Mononuclear cell (primary cell): ENCODE data around the gene CCM2L. TPM values are rescaled to one million over a fixed set of nuclear protein-coding genes. Genes with fewer than 3 reads are reported as not detected.

ENCODE experiments used
- H3K27me3 ChIP-seq: 2 replicates; pipeline ENCODE4 v1.6.0; 2011; ENCODE audit warnings: low read length, control low read depth; ENCODE audit not compliant: insufficient read depth
- H3K4me1 ChIP-seq: 2 replicates; pipeline ENCODE4 v1.5.1; 2011; ENCODE audit warnings: mild to moderate bottlenecking, low read length, control low read depth; ENCODE audit not compliant: insufficient read depth
- H3K4me3 ChIP-seq: 2 replicates; pipeline ENCODE4 v1.5.1; 2011; ENCODE audit warnings: mild to moderate bottlenecking, low read length, moderate library complexity
- H3K9me3 ChIP-seq: 2 replicates; pipeline ENCODE4 v1.5.1; 2011; ENCODE audit warnings: low read depth, mild to moderate bottlenecking, control low read depth, low read length
- total RNA-seq: library from RNA; depleted of rRNA; stranded (reverse); fragments of >200 nt; gene quantifications from one replicate; pipeline ENCODE4 v1.2.3, GENCODE V29; 2012

The CCM2L gene
- total RNA-seq, 1 donor: 0.42 TPM

DNA sequence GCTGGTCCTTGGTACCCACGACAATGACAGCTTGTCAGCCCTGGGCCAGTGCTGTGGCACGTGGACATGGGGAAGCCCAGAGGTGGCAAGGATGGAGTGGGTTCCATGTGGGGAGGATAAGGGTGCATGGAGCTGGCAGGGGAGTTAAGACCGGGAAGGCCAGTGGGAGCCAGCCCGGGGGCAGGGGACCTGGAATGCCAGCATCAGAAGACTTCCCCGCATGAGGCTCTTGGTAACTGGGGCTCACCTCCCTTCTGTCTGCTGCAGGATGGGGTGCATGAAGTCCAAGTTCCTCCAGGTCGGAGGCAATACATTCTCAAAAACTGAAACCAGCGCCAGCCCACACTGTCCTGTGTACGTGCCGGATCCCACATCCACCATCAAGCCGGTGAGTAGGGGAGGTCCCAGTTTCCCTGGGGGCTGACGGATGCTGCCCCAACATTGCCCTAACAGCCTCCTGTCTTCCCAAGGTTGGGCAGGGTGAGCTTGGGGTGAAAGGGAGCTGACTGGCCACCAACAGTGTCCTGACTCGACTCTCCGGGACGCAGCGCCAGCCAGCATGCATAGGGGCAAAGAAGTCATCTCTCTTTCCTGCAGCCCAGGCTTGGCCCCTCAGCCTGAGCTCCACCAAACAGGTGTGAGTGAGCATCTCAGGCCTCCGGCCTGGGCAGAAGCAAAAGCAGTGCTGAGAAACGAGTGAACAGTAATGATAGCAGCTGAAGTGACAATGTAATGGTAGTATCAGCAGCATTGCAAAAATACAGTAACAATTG, 61.3 kb downstream of the CCM2L start:
- H3K4me1 ChIP-seq: peaks cover 64% of the 10 kb centered on the region

DNA sequence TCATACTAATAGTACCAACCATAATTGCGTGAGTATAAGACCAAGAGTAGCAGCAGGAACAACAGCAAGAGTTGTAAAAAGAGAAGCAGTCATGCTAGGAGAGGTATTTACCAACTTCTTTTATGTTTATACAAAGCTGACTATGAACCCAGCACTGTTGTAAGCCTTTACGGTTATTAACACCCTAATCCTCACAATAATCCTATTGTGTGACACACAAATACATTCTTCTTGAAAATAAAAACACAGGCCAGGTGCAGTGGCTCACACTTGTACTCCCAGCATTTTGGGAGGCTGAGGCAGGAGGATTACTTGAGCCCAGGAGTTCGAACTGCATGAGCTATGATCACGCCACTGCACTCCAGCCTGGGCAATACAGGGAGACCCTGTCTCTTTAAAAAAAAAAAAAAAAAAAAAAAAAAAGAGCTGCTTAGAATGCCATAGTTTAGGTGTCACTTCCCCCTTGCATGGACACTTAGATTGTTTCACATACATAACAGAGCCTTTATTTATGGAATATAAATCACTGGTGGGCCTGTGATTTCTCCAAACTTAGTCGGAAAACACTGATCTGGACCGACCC, 62.0 kb downstream of the CCM2L start:
- H3K4me3 ChIP-seq: no peak overlapping the region
- no peaks in the 10 kb centered on the region for H3K27me3 ChIP-seq
- no peaks in the 10 kb centered on the region for H3K9me3 ChIP-seq
- peaks cover 64% of the 10 kb centered on the region for H3K4me1 ChIP-seq

More for the DNA sequence above, 61.3 kb downstream of the CCM2L start:
- Histone ChIP-seq H3K4me3 (no peak overlapping the region), H3K27me3 (no peaks in the 10 kb centered on the region), H3K9me3 (no peaks in the 10 kb centered on the region)

DNA sequence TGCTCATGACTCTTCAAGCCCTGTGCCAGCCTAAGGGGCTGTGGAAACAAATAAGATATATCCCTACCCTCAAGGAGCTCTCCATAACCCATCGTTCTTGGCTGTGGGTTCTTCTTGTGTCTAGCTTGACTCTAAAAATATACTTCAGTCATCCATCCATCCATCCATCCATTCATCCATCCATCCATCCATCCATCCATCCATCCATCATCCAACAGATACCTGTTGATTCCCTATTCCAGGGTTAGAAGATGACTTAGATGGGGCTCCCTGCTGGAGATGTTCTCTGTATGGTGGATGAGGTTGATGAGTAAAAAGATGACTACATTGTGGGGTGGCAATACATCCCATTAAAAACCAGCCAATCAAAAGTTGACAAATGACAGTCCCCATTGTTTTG, 65.3 kb downstream of the CCM2L start:
- H3K27me3 ChIP-seq: no peaks in the 10 kb centered on the region
- peaks cover 53% of the 10 kb centered on the region for H3K4me1 ChIP-seq
- H3K9me3 ChIP-seq: no peaks in the 10 kb centered on the region
- H3K4me3 ChIP-seq: no peak overlapping the region

DNA sequence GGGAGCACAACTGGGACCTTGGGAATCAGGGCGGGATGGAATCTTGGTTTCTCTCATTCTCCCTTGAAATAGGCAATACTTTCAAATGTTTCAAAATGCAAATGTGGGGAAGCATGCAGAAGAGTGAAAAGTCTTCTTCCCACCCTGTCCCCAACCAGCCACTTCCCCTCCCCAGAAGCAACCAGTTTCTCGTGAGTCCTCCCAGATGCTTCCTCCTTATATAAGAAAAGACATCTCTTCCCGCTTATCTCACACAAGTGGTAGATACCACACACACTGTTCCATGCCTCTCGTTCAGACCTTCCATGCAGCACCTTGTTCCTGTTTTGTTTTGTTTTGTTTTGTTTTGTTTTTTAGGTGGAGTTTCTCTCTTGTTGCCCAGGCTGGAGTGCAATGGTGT, 67.0 kb downstream of the CCM2L start:
- Histone ChIP-seq H3K4me3 (no peak overlapping the region), H3K9me3 (no peaks in the 10 kb centered on the region), H3K27me3 (no peaks in the 10 kb centered on the region), H3K4me1 (peaks cover 49% of the 10 kb centered on the region)

DNA sequence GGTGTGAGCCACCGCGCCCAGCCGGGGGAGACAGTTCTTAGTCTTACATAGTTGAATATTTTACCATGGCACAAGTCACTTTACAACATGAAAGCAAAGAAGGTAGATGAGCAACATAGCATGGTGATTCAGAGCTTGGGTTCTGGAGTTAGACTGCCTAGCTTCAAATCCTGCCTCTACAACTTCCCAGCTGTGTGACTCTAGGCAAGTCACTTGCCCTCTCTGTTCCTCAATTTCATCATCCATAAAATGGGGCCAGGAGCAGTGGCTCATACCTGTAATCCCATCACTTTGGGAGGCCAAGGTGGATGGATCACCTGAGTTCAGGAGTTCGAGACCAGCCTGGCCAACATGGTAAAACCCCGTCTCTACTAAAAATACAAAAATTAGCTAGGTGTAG, 68.1 kb downstream of the CCM2L start:
- H3K4me3 ChIP-seq: no peak overlapping the region
- no peaks in the 10 kb centered on the region for H3K9me3 ChIP-seq
- no peaks in the 10 kb centered on the region for H3K27me3 ChIP-seq
- peaks cover 49% of the 10 kb centered on the region for H3K4me1 ChIP-seq

DNA sequence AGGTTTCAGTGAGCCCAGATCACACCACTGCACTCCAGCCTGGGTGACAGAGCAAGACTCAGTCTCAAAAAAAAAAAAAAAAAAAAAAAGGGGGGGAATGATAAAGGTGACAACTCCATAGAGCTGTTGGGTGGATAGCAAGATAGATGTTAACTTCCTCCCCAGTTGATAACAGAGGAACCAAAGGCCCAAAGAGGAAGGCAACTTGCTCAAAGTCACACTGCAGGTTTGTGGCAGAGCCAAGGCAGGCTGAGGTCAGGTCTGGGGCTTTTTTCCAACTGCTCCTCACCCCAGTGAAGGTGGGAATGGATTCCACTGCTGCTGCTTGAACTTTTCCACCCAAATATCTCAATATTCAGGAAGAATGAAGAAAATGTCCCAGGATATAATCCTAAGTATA, 68.6 kb downstream of the CCM2L start:
- Histone ChIP-seq H3K4me3 (no peak overlapping the region), H3K9me3 (no peaks in the 10 kb centered on the region), H3K27me3 (no peaks in the 10 kb centered on the region), H3K4me1 (peaks cover 49% of the 10 kb centered on the region)

DNA sequence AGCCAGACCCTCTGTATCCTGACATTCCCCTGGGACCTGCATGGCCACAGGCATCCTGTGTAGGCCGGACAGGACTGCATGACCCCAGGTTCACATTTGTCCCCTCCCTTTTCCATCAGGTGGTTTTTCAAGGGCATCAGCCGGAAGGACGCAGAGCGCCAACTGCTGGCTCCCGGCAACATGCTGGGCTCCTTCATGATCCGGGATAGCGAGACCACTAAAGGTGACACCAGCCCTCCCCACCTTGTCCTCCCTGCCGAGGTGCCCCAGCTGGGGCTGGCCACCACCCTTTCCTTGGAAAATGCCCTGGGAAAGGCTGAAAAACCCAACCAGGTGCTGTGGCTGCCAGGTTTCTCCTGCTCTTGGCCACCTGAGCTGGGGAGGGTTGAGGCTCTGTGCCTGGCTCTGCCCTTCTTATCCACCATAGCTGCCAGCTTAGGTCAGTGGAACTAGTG, 69.4 kb downstream of the CCM2L start:
- H3K27me3 ChIP-seq: no peaks in the 10 kb centered on the region
- H3K9me3 ChIP-seq: no peaks in the 10 kb centered on the region
- H3K4me3 ChIP-seq: no peak overlapping the region
- peaks cover 49% of the 10 kb centered on the region for H3K4me1 ChIP-seq

DNA sequence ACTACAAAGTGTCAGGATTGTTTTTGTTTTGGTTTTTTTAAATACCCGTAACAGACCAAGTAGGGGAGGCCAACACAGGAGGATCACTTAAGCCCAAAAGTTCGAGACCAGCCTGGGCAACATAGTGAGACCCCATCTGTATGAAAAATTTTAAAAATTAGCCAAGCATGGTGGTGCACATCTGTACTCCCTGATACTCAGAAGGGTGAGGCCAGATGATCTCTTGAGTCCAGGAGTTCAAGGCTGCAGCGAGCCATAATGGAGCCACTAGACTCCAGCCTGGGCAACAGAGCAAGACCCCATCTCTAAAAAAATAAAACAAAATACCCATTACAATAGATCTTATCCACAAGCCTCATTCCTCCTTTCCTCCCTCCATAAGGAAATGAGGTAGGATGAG, 70.5 kb downstream of the CCM2L start:
- Histone ChIP-seq H3K27me3 (no peaks in the 10 kb centered on the region), H3K4me1 (peaks cover 45% of the 10 kb centered on the region), H3K4me3 (no peak overlapping the region), H3K9me3 (no peaks in the 10 kb centered on the region)

Other genes starting within 250 kb of the CCM2L start
- not detected for gene MYLK2, start 191.1 kb upstream of the CCM2L start, total RNA-seq
- gene FOXS1, start 164.8 kb upstream of the CCM2L start, total RNA-seq: not detected
- not detected for gene DUSP15, start 139.9 kb upstream of the CCM2L start, total RNA-seq
- not detected for gene TTLL9, start 139.8 kb upstream of the CCM2L start, total RNA-seq
- 3.7 TPM for gene PDRG1, start 58.4 kb upstream of the CCM2L start, total RNA-seq
- under 0.01 TPM for gene XKR7, start 42.3 kb upstream of the CCM2L start, total RNA-seq
- gene HCK, start 41.8 kb downstream of the CCM2L start, total RNA-seq: 52.4 TPM
- 20.5 TPM for gene TM9SF4, start 99.3 kb downstream of the CCM2L start, total RNA-seq
- gene PLAGL2, start 197.3 kb downstream of the CCM2L start, total RNA-seq: 14.1 TPM
- 7.2 TPM for gene POFUT1, start 197.4 kb downstream of the CCM2L start, total RNA-seq